GM19099 (cell line): ENCODE results near the gene TPD52L1.

Source experiments
- POLR2A ChIP-seq: IDR thresholded peaks from 3 replicates; pipeline ENCODE4 v1.6.1; 2011; ENCODE audit warnings: low read depth; ENCODE audit not compliant: insufficient read length; ENCODE audit errors: extremely low read depth

The TPD52L1 gene

DNA sequence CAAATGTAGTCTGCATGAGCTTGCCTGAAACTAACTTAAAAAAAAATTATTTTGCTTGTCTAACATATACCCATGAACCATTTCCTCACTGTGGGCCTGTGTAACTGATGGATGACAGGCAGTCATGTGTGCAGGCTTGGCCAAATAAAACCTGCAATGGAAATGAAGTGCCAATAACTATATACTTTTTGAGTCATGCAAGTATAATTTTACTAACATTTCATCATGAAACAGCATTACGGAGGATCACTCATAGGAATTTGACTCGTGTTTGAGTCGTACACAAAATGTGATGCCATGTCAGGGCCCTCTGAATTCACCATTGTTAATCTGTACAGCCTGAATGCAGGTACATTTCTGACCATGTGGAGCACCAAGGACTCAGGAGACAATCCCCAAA is 101.6 kb downstream of the TPD52L1 start:
- no peak for TF ChIP-seq POLR2A

DNA sequence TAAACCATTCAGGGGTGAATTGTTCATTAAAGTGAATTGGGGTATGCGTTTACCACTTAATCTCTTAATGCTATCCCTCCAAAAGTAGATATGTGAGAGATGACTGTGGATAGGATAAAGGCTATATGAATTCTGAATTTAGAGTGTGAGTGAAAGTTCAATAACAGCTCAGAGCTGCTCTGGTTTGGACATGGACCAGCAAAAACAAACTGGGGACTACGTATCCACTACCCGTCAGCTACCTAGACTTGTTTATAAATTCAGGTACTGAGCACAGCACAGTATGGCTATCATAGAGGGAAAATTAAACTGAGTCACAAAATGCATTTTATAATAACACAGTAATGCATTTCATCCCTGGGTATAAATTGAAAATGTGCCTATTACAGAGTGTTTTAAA is 103.8 kb downstream of the TPD52L1 start:
- no peak for TF ChIP-seq POLR2A

DNA sequence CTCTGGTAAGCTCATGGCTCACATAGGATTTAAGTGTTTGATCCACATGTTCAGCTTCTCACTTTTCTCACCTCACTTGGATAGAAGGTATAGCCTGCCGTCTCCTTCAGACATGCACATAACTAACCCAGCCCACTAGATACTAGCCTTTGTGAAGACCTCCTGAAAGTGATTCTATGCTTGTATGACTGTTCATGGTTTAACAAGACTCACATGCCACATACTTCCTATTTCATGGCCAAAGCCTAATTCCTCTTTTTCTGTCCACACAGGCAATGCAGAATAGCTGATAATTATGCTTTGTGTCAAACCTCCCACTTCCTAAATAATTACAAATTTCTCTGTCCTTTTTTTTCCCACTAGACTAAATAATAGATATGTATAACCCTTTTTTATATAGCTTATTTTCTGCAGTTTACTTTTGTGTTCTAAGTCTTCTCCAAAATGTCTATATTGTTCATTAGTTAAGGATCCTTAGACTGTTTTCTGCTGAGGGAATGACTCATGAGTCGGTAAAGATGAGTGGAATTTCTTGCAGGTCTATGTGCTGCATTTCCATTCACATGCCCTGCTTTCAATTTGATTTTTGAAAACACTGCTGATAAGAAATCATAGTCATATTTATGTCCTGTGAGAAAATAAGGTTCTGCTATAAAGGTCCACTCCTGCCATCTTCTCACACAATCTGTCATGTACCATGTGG is 105.2 kb downstream of the TPD52L1 start:
- no peak for TF ChIP-seq POLR2A

DNA sequence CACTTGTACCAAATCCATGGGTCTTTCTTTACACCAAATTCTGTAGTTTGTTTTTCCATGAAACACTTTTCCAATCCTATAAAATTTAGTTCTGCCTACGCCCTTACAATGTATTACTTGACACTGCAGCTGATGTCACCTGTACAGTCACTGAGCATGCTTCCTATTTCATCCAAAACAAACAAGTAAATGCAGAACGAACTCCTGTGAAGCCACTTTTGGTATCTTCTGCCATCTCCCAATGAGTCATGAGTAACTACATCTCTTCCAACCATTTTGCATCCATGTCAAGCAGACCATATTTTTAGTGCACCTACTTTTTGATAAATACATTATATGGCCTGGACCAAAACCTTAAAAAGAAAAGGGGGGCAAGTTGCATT is 105.8 kb downstream of the TPD52L1 start:
- TF ChIP-seq POLR2A: no peak

DNA sequence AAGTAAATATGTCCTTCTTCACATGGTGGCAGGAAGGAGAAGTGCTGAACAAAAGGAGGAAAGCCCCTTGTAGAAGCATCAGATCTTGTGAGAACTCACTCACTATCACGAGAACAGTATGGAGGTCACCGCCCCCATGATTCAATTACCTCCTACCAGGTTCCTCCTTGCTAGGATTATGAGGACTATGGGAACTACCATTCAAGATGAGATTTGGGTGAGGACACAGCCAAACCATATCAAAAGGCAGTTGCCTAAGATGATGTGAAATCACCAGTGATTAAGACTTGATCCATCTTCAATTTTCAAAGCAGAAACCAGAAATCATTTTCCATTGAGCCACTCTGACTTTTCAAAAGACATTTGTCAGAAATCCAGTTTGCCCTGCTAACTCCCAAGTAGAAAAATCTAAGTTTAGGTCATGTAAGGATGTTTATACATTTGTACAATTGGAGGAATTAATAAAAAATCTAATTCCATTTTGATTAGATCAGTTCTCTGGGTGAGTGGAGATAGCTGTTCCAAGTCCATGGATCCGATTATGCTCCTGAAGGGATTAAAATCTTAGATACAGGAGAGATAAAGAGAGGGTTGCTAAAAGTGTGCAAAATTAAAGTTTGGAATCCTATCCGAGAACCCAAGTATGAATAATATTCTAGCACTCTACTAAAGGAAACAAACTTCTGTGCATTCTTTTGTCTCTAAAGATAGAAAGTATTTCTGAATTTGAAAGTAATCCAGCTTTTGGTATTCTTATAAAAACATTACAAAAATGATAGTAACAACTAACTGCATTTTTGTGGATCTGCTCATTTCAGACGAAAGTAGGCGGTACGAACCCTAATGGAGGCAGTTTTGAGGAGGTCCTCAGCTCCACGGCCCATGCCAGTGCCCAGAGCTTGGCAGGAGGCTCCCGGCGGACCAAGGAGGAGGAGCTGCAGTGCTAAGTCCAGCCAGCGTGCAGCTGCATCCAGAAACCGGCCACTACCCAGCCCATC is 108.7 kb downstream of the TPD52L1 start:
- TF ChIP-seq POLR2A: no peak

DNA sequence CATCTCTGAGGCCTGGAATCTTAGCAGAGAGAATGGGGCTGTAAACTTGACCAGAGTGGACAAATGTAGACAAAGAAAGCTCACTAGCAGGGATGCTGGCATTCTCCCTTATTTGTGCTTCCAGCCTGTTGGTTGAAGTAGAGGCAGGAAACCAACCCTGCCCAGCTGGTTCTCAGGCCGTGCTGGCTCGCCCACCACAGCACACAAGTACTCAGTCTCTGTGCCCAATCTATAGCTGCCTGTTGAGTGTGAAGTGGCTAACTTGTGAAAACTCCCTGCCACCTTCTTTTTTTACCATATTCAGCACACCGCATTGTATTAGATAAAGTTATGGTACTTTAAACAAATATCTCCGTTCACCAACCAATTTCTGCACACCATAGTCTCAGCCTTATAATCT is 110.9 kb downstream of the TPD52L1 start:
- no peak for TF ChIP-seq POLR2A

DNA sequence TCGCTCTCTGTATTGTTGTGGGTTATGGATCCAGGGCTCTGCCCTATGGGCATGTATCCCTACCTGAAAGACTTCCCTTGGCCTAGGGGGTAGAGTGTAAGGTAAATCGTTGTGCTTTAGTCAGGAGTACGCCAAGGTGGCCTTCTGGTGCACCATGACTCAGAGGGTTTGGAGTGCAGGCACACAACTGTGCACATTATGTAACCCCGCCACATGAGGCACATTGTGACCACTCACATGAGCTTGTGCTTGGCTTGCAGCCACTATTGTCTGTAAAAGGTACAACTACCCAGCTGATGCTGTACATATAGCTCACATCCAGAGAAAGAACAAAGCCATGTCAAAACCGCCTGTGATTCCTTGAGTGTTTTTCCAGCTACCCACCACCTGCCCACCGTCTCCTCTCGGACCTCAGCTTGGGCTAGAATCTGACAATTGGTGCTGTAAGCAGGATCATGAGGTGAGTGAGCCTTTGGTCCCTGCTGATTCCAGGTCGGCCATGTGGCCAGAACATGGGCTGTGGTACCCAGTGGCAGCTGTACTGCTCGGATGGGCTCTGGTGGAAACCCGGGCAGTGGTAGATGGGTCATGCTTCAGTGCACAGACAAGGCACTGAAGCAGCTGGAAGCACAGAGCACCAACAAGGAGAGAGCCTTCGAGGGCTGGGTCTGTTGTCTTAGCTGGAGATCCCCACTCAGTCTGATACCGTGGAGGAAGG is 114.4 kb downstream of the TPD52L1 start:
- TF ChIP-seq POLR2A: no peak

DNA sequence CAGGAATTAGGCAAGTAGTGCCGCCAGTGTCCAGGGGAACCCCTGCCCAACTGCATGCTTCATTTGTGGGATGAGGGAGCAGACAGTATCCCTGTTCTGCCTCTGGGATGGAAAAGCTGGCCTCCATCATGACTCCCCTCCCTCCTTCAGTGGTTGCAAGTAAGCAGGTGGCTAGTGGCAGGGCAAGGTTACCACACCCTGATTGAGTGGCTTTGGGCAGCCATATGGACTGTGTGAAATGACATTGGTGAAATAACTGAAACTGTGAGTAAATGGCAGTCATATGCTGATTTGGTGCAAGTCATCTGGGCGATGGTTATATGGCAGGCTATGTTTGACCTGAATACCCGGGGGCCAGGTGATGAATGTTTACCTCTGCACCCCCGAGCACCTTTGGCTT is 115.2 kb downstream of the TPD52L1 start:
- no peak for TF ChIP-seq POLR2A

DNA sequence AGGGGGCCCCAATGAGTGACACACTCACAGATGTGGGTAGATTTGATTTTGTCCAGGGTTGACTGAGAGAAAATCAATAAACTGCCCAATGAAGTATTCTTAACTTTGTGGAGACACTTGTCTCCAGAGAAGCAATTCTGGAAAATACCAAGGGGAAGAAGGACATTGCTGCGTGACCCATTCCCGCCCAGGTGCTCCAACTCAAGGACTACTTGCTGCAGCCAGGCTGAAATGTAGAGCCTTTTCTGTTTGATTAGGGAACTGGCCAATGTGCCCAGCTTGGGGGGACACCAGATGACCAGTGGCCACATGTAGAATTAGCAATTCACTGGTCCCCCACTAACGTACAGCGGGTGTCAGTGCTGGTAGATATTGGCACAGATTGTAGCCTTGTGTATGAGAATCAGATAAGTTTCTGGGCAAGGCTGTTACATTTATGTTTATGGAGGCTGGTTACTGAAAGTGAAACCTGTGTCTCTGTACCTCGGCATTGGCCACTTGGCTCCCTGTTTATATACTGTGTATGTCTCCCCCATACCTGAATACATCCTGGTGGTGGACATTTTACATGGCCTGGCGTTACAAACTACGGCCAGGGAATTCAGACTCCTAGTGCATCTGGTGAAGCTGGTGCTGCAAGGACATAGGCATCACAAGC is 115.9 kb downstream of the TPD52L1 start:
- TF ChIP-seq POLR2A: no peak

DNA sequence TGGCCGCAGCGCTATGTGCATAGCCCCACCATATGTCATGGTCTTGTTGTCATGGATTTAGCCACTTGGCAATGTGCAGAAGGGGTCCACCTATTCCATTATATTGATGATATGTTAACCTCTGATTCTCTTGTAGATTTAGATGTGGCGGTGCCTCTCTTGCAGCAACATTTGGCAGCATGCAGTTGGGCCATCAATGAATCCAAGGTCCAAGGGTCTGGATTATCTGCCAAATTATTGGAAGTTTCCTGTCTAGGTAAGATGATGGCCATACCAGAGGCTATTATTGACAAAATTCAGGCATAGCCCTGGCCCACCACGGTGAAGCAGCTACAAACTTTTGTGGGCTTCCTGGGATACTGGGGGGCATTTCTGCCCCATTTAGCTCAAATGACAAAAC is 116.8 kb downstream of the TPD52L1 start:
- TF ChIP-seq POLR2A: no peak

DNA sequence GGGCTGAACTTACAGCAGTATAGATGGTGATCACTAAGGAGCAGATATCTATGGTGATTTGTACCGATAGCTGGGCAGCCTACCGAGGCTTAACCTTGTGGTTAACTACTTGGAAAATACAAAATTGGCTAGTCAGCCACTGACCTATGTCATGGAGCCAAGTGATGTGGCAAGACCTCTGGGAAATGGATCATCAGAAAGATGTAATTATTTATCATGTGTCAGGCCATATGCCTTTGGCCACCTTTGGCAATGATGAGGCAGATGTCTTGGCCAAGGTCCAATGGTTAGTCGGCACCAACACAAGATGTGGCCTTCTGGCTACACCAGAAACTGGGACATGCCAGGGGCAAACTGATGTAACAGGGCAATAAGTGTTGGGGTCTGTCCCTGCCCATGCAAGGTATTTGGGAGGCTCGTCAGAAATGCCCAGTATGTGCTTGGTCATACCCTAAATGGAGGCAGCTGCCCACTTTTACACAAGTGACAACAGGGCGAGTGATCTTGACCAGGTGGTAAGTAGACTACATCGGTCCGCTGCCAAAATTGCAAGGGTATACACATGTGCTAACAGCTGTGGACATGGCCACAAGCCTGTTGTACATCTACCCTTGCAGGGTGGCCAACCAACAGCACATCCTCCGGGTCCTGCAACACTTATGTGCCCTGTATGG is 118.0 kb downstream of the TPD52L1 start:
- TF ChIP-seq POLR2A: no peak

DNA sequence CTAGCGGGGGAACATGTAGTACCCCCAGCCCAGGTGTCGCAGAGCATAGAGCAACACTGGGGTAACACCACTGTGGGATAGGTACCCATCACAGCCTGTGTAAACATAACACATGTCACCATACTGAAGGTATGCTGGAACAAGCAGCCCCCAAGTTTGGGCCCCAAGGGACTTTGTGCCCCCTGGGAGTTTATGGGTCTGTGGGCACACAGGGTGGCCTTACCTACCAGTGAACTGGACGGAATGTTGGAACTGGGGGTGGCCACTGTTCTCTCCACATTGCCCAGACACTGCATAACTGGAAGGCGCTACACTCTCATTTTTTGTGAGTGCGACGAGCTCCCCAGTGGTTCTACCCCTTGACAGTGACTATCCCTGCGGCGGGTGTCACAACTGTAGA is 119.7 kb downstream of the TPD52L1 start:
- no peak for TF ChIP-seq POLR2A

DNA sequence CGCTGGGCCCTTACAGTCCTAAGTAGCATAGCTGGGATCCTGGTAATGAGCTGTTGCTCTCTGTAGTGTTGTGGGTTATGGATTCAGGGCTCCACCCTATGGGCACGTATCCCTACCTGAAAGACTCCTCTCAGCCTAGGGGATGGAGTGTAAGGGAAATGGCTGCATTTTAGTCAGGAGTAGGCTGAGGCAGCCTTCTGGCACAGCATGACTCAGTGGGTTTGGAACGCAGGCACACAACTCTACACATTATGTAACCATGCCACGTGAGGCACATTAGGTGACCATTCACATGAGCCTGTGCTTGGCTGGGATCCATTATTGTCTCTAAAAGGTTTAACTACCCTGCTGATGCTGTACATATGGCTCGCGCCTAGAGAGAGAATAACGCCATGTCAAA is 120.4 kb downstream of the TPD52L1 start:
- TF ChIP-seq POLR2A: no peak

DNA sequence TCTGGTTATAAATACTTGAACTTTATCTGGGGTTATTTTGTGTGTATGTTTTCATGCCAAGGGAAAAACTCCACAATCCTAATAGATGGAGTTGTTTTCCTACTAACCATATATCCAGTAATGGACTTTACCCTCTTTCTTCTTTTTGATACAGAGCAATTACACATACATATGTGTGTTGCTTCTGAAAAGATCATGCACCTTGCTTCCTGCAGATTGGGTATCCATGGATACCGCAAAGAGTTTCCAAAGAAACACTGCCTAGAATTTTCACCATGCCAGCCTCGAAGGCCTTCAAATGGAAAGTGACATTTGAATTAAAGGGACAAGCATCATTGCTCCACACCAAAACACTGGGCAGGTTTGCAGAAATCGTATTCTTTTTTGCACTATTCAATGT is 121.4 kb downstream of the TPD52L1 start:
- TF ChIP-seq POLR2A: no peak
